Fibroblast of villous mesenchyme (primary cell): ENCODE measurements around the gene HRCT1. TPM values are rescaled to one million over a fixed set of nuclear protein-coding genes. Genes with fewer than 3 reads are reported as not detected.

Experiments
- DNase-seq: peaks from one replicate; pipeline ENCODE4 v3.0.0-alpha.2; 2010; ENCODE audit warnings: low read depth
- H3K4me3 ChIP-seq: 2 replicates; pipeline ENCODE4 v1.5.1; 2011; ENCODE audit warnings: low read depth, mild to moderate bottlenecking, low read length
- CTCF ChIP-seq: IDR thresholded peaks from 2 replicates; pipeline ENCODE4 v1.5.1; 2012; ENCODE audit warnings: low read depth, mild to moderate bottlenecking, low read length; ENCODE audit not compliant: insufficient read depth
- total RNA-seq: library from RNA; depleted of rRNA; stranded (reverse); fragments of >200 nt; gene quantifications from 2 replicates; pipeline ENCODE4 v1.2.3, GENCODE V29; 2012

Gene HRCT1
- total RNA-seq, 1 donor = 0.43 TPM

- DNase-seq = no peak
- no peak overlapping the region for H3K4me3 ChIP-seq
- TF ChIP-seq CTCF = no peak
Observed at GRCh38 chr9:35948901-35949318, 42.9 kb downstream of the HRCT1 start.

GRCh38 chr9:35951736-35952135 is 45.7 kb downstream of the HRCT1 start:
- DNase-seq = no peak
- no peak overlapping the region for H3K4me3 ChIP-seq
- TF ChIP-seq CTCF = no peak

- DNase-seq = no peak
- no peak overlapping the region for H3K4me3 ChIP-seq
- no peak for TF ChIP-seq CTCF
Observed at GRCh38 chr9:35952526-35953191, 46.7 kb downstream of the HRCT1 start.

GRCh38 chr9:35954942-35955546 is 49.0 kb downstream of the HRCT1 start:
- H3K4me3 ChIP-seq = no peak overlapping the region
- DNase-seq = peak; percentile 84
- peak; percentile 90 for TF ChIP-seq CTCF

- H3K4me3 ChIP-seq = no peak overlapping the region
- TF ChIP-seq CTCF = no peak
- no peak for DNase-seq
Observed at GRCh38 chr9:35956651-35957050, 50.6 kb downstream of the HRCT1 start.

Other genes with a start within 250 kb of the HRCT1 start
- 103,191 and 163,599 TPM in 2 replicates for gene RMRP, start 248.2 kb upstream of the HRCT1 start, total RNA-seq
- 18.1 and 18.7 TPM in 2 replicates for gene CCDC107, start 247.9 kb upstream of the HRCT1 start, total RNA-seq
- 0.97 and 3.0 TPM in 2 replicates for gene ARHGEF39, start 241.0 kb upstream of the HRCT1 start, total RNA-seq
- gene CA9, start 232.3 kb upstream of the HRCT1 start, total RNA-seq = under 0.01 TPM in 1 of 2 replicates, not detected in the other
- gene TPM2, start 216.3 kb upstream of the HRCT1 start, total RNA-seq = 1,636 and 1,893 TPM in 2 replicates
- 369 and 428 TPM in 2 replicates for gene TLN1, start 174.0 kb upstream of the HRCT1 start, total RNA-seq
- 107 and 126 TPM in 2 replicates for gene CREB3, start 173.5 kb upstream of the HRCT1 start, total RNA-seq
- gene GBA2, start 157.0 kb upstream of the HRCT1 start, total RNA-seq = 29.0 and 38.4 TPM in 2 replicates
- 14.8 and 17.7 TPM in 2 replicates for gene RGP1, start 156.9 kb upstream of the HRCT1 start, total RNA-seq
- not detected in 2 replicates for gene MSMP, start 151.9 kb upstream of the HRCT1 start, total RNA-seq
- 16.4 and 19.9 TPM in 2 replicates for gene NPR2, start 114.6 kb upstream of the HRCT1 start, total RNA-seq
- gene SPAG8, start 93.9 kb upstream of the HRCT1 start, total RNA-seq = 0.32 and 0.86 TPM in 2 replicates
- gene HINT2, start 91.2 kb upstream of the HRCT1 start, total RNA-seq = 13.8 and 27.4 TPM in 2 replicates
- not detected in 2 replicates for gene FAM221B, start 77.5 kb upstream of the HRCT1 start, total RNA-seq
- 0.86 and 1.9 TPM in 2 replicates for gene TMEM8B, start 77.0 kb upstream of the HRCT1 start, total RNA-seq
- gene OR13J1, start 35.8 kb upstream of the HRCT1 start, total RNA-seq = not detected in 2 replicates
- not detected in 2 replicates for gene SPAAR, start 3.3 kb downstream of the HRCT1 start, total RNA-seq
- gene OR2S2, start 52.0 kb downstream of the HRCT1 start, total RNA-seq = under 0.01 and 0.32 TPM in 2 replicates
- 30.9 and 32.8 TPM in 2 replicates for gene RECK, start 130.7 kb downstream of the HRCT1 start, total RNA-seq
- gene GLIPR2, start 230.5 kb downstream of the HRCT1 start, total RNA-seq = 29.4 and 55.7 TPM in 2 replicates